HepG2 (cell line): Measurements from ENCODE around the gene FAM219A. TPM values are rescaled to one million over a fixed set of nuclear protein-coding genes. Genes with fewer than 3 reads are reported as not detected.

Experiments used
- ATF1 ChIP-seq: IDR thresholded peaks from 2 replicates; pipeline ENCODE4 v1.6.1; 2016; ENCODE audit warnings: mild to moderate bottlenecking, control low read depth
- CREM ChIP-seq, 2 experiments: sonication (generic) in 1 of 2; formaldehyde crosslinking in 1 of 2; IDR thresholded peaks; 2 replicates each; pipeline versions ENCODE4 v1.4.0 to v1.6.1; 2016 to 2020; ENCODE audit warnings: antibody characterized with exemption in 1 of 2, mild to moderate bottlenecking in 1 of 2, missing genetic modification reagents in 1 of 2
- DMTF1 ChIP-seq: sonication (generic); formaldehyde crosslinking; IDR thresholded peaks from 2 replicates; pipeline ENCODE4 v1.4.0; 2020; ENCODE audit warnings: mild to moderate bottlenecking, missing genetic modification reagents
- DR1 ChIP-seq: sonication (generic); formaldehyde crosslinking; IDR thresholded peaks from 2 replicates; pipeline ENCODE4 v1.8.0; 2021; ENCODE audit warnings: mild to moderate bottlenecking, missing genetic modification reagents, inconsistent platforms
- HIC2 ChIP-seq: sonication (generic); formaldehyde crosslinking; IDR thresholded peaks from 2 replicates; pipeline ENCODE4 v1.9.0; 2022; ENCODE audit warnings: low read depth, missing genetic modification reagents
- HOXA5 ChIP-seq: sonication (generic); formaldehyde crosslinking; IDR thresholded peaks from 2 replicates; pipeline ENCODE4 v1.4.0; 2020; ENCODE audit warnings: missing genetic modification reagents
- KDM3A ChIP-seq: IDR thresholded peaks from 2 replicates; pipeline ENCODE4 v1.6.1; 2018; ENCODE audit warnings: low read depth, missing compliant biosample characterization
- KLF15 ChIP-seq: sonication (generic); formaldehyde crosslinking; IDR thresholded peaks from 2 replicates; pipeline ENCODE4 v1.8.1; 2023; ENCODE audit warnings: borderline replicate concordance, mild to moderate bottlenecking, inconsistent platforms, missing genetic modification reagents, mixed read lengths
- ZBTB10 ChIP-seq: sonication (generic); formaldehyde crosslinking; IDR thresholded peaks from 2 replicates; pipeline ENCODE4 v1.4.0; 2020; ENCODE audit warnings: missing genetic modification reagents, borderline replicate concordance
- ZKSCAN8 ChIP-seq: IDR thresholded peaks from 2 replicates; pipeline ENCODE4 v1.6.1; 2016; ENCODE audit warnings: borderline replicate concordance, missing genetic modification reagents, missing compliant biosample characterization
- ZNF180 ChIP-seq: sonication (generic); formaldehyde crosslinking; IDR thresholded peaks from 2 replicates; pipeline ENCODE4 v1.4.0; 2020; ENCODE audit warnings: low read depth, missing genetic modification reagents, borderline replicate concordance
- ZNF496 ChIP-seq: sonication (generic); formaldehyde crosslinking; IDR thresholded peaks from 2 replicates; pipeline ENCODE4 v1.8.1; 2023; ENCODE audit warnings: mild to moderate bottlenecking, moderate library complexity, missing genetic modification reagents; ENCODE audit not compliant: insufficient replicate concordance
- ZNF501 ChIP-seq: sonication (generic); formaldehyde crosslinking; IDR thresholded peaks from 2 replicates; pipeline ENCODE4 v1.5.1; 2020; ENCODE audit warnings: mild to moderate bottlenecking, moderate library complexity, missing genetic modification reagents
- ZNF747 ChIP-seq: sonication (generic); formaldehyde crosslinking; IDR thresholded peaks from 2 replicates; pipeline ENCODE4 v1.8.1; 2023; ENCODE audit warnings: missing genetic modification reagents, mild to moderate bottlenecking, borderline replicate concordance
- ZNF75D ChIP-seq: sonication (generic); formaldehyde crosslinking; IDR thresholded peaks from 2 replicates; pipeline ENCODE4 v1.8.1; 2023; ENCODE audit warnings: missing genetic modification reagents, mild to moderate bottlenecking, borderline replicate concordance
- ZNF883 ChIP-seq: sonication (generic); formaldehyde crosslinking; IDR thresholded peaks from 2 replicates; pipeline ENCODE4 v1.5.1; 2020; ENCODE audit warnings: mild to moderate bottlenecking, missing genetic modification reagents; ENCODE audit errors: not compliant biosample characterization
- ZSCAN12 ChIP-seq: sonication (generic); formaldehyde crosslinking; IDR thresholded peaks from 2 replicates; pipeline ENCODE4 v1.9.0; 2021; ENCODE audit warnings: mild to moderate bottlenecking, missing genetic modification reagents
- ZSCAN22 ChIP-seq: sonication (generic); formaldehyde crosslinking; IDR thresholded peaks from 2 replicates; pipeline ENCODE4 v1.4.0; 2020; ENCODE audit warnings: mild to moderate bottlenecking, missing genetic modification reagents
- polyA plus RNA-seq, 8 experiments: library from polyadenylated mRNA; depleted of rRNA in 3 of 8; stranded (reverse) in 7 of 8; unstranded in 1 of 8; fragments of >200 nt; fragmentation: Illumina TruSeq in 4 of 8; extraction: Trizol in 4 of 8; gene quantifications; 2 replicates each; pipeline versions ENCODE4 v1.2.1 to v1.2.3, GENCODE V29; 2011 to 2016; ENCODE audit warnings: low read depth in 4 of 8, missing spikeins in 1 of 8, mixed read lengths in 1 of 8; ENCODE audit not compliant: insufficient read depth in 1 of 8
- total RNA-seq, 5 experiments: library from RNA; depleted of rRNA; stranded (reverse); fragments of >200 nt; fragmentation: Illumina TruSeq; extraction: Trizol; gene quantifications; 2 replicates each; pipeline ENCODE4 v1.2.3, GENCODE V29; 2016; ENCODE audit warnings: low read depth in 1 of 5
- TF ChIP-seq, protein P1 (sequence below): sonication (generic); formaldehyde crosslinking; IDR thresholded peaks from 2 replicates; pipeline ENCODE4 v1.4.0; 2020; ENCODE audit warnings: missing genetic modification reagents

Gene FAM219A
- total and polyA plus RNA-seq, 2 of the 13 experiments (the other 11 are each of a cell fraction or from before 2014, with no cell fraction given) = 3.9 to 6.4 TPM

DNA sequence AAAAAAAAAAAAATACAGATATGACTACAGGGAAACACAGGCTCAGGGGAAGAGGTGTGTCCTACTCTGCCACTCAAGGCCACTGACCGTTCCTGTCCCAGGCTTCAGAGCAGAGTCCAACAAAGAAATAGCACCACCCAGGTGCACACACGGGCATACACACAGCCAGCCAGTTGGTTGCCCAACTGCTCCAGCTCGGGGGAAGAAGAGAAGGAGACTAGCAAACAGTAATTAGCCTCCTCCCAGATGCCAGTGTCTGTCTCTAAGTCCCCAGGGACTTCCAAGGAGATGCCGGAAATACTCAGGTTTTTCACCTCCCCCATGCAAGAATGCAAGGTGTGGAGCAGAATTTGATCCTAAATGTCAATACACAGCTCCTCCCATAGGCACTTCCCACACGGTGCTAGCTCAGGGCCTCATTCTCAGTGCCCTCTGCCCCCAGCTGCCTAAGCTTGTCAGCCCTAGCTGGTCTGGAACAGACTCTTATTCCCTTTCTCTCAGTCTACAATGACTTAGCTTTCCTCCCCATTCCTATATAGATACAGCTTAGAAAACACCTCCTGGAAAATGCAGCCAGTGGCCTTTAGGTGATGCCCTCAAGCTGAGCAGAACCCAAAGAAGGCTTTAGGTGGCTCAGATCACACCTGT lies 83.3 kb downstream of the FAM219A start (continued):
- TF ChIP-seq ZBTB10 (CRISPR knock-in tag) (no peak), ZNF747 (CRISPR knock-in tag) (0 out of 2 replicates have a peak, but pooled peaks have one; percentile 51), HIC2 (CRISPR knock-in tag) (peak; percentile 74; the same call in 1 of the 2 replicates), DR1 (CRISPR knock-in tag) (no peak), ZKSCAN8 (CRISPR knock-in tag) (no peak), HOXA5 (CRISPR knock-in tag) (no peak), CREM (IDR thresholded peaks at IDR 0.05) (peak; percentile 55), CREM (CRISPR knock-in tag; IDR thresholded peaks at IDR 0.05) (no peak), KLF15 (CRISPR knock-in tag) (no peak), ZNF180 (CRISPR knock-in tag) (no peak), ZNF496 (CRISPR knock-in tag) (no peak), KDM3A (CRISPR knock-in tag) (no peak), ZSCAN22 (CRISPR knock-in tag) (no peak), ATF1 (CRISPR knock-in tag) (no peak), DMTF1 (no peak), ZNF501 (CRISPR knock-in tag) (no peak; the same call in 1 of the 2 replicates), ZNF883 (CRISPR knock-in tag) (no peak), ZNF75D (no peak), ZSCAN12 (CRISPR knock-in tag) (no peak)
- TF ChIP-seq, protein P1, sequence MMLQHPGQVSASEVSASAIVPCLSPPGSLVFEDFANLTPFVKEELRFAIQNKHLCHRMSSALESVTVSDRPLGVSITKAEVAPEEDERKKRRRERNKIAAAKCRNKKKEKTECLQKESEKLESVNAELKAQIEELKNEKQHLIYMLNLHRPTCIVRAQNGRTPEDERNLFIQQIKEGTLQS = no peak
